Activated T-cell treated with anti-CD3 and anti-CD28 coated beads, Interleukin-2, amount 50 U/mL, for 24 hours (primary cell): Measurements from ENCODE around the gene OR5H14.
"Not testable (repeated sequence)": the region's sequence is repeated elsewhere in the genome, so short reads cannot be mapped to it uniquely, and the experiment has no call there.

Experiments
- DNase-seq: peaks from one replicate; pipeline ENCODE4 v3.0.0-alpha.2; 2020
- H3K27ac Mint-ChIP-seq: 2 replicates; pipeline ENCODE4 v1.8.0; 2020; ENCODE audit warnings: mild to moderate bottlenecking, mixed read lengths
- H3K27me3 Mint-ChIP-seq: 2 replicates; pipeline ENCODE4 v1.8.0; 2020; ENCODE audit warnings: mixed read lengths
- H3K36me3 Mint-ChIP-seq: 2 replicates; pipeline ENCODE4 v1.8.0; 2020; ENCODE audit warnings: low read depth, mixed read lengths
- H3K4me1 Mint-ChIP-seq: 2 replicates; pipeline ENCODE4 v1.8.0; 2020; ENCODE audit warnings: low read depth, mixed read lengths
- H3K4me3 Mint-ChIP-seq: 2 replicates; pipeline ENCODE4 v1.8.0; 2020; ENCODE audit warnings: mild to moderate bottlenecking, moderate library complexity, mixed read lengths
- H3K9me3 Mint-ChIP-seq: 2 replicates; pipeline ENCODE4 v1.8.0; 2020; ENCODE audit warnings: mixed read lengths

Gene OR5H14

DNA sequence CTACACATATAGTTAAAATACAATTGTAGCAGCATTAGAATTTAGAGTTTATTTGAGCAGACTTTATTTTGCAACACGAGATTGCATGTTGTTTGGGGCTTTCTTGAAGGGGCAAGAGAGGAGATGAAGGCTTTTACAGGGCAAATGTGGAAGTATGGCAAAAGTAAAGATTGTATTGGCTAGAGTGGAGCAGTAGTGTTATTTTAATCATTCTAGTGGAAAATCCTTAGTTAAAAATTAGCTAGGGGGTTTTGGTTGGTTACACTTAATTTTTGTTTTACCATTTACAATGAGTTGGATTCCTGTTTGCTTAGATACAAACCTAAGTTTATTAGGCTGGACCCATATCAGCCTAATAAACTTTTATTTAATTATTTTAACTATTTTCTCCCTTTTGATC is 23.8 kb downstream of the OR5H14 start:
- no peak for DNase-seq
- Mint-ChIP-seq H3K4me3 (no peak overlapping the region), H3K36me3 (no peaks in the 10 kb centered on the region), H3K9me3 (no peaks in the 10 kb centered on the region), H3K27ac (no peak overlapping the region), H3K4me1 (no peaks in the 10 kb centered on the region), H3K27me3 (peaks cover 2% of the 10 kb centered on the region)

- Mint-ChIP-seq H3K27me3 (peaks cover 6% of the 10 kb centered on the region), H3K4me3 (no peak overlapping the region), H3K4me1 (no peaks in the 10 kb centered on the region), H3K9me3 (peaks cover 8% of the 10 kb centered on the region), H3K36me3 (no peaks in the 10 kb centered on the region), H3K27ac (no peak overlapping the region)
- no peak for DNase-seq
These were observed 25.3 kb downstream of the OR5H14 start for GRCh38 chr3:98172621-98173020.

DNA sequence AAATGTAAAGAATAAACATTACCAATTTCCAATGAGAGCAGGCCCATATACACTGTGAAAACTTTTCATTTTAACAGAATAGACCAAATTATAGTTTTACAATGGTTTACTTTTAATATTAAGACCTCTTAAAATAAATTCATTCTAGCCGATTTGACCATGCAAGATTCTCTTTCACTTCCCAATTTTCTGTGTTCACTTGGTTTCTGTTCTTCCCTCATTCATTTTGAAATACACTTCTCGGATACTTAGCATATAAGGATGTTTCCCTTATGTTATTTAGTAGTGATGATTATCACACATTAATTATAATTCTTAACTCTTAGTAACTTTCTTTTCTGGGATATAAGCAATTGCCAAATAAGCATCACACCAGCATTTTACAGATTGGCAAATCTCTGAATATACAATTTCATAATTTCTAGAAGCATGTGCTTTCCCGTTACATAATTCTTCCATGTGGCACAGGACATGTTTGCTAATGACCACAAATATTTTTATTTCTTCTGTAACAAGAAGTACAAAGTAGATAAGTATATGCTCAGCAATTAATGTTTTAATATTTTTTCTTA is 33.1 kb downstream of the OR5H14 start:
- H3K27ac Mint-ChIP-seq, result no peak overlapping the region
- DNase-seq, result no peak
- no peak overlapping the region for H3K4me3 Mint-ChIP-seq
- no peaks in the 10 kb centered on the region for H3K36me3 Mint-ChIP-seq
- H3K27me3 Mint-ChIP-seq, result peaks cover 6% of the 10 kb centered on the region
- H3K9me3 Mint-ChIP-seq, result peaks cover 8% of the 10 kb centered on the region
- H3K4me1 Mint-ChIP-seq, result no peaks in the 10 kb centered on the region

GRCh38 chr3:98182196-98182595 is 34.9 kb downstream of the OR5H14 start:
- Mint-ChIP-seq H3K4me3 (no peak overlapping the region), H3K4me1 (no peaks in the 10 kb centered on the region), H3K27ac (no peak overlapping the region), H3K36me3 (no peaks in the 10 kb centered on the region), H3K9me3 (peaks cover 1% of the 10 kb centered on the region), H3K27me3 (no peaks in the 10 kb centered on the region)
- no peak for DNase-seq

DNA sequence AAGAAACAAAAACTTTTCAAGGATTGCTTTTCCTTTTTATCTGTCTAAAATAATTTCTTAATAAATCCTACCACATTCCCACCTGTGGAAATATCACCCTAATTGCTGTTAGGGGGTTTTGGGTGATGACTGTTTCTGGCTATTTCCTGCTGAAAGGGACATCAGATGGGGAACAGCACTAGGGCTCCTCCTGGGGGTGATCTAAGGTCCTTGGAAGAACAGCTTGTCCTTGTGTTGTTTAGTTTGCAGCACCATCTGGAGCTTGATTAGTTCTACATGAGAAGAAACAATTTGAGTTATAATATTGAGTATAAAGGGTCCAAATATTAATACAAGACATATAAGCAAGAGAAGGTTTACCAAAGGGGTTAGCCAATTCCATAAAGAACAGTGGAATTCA is 37.9 kb downstream of the OR5H14 start:
- Mint-ChIP-seq H3K27me3 (no peaks in the 10 kb centered on the region), H3K36me3 (no peaks in the 10 kb centered on the region), H3K4me1 (peaks cover 4% of the 10 kb centered on the region), H3K4me3 (no peak overlapping the region), H3K9me3 (no peaks in the 10 kb centered on the region), H3K27ac (no peak overlapping the region)
- no peak for DNase-seq

GRCh38 chr3:98188545-98188944 is 41.3 kb downstream of the OR5H14 start:
- H3K27me3 Mint-ChIP-seq, result no peaks in the 10 kb centered on the region
- no peak overlapping the region for H3K27ac Mint-ChIP-seq
- no peak overlapping the region for H3K4me3 Mint-ChIP-seq
- no peak for DNase-seq
- H3K9me3 Mint-ChIP-seq, result no peaks in the 10 kb centered on the region
- no peaks in the 10 kb centered on the region for H3K36me3 Mint-ChIP-seq
- peaks cover 4% of the 10 kb centered on the region for H3K4me1 Mint-ChIP-seq

- H3K4me1 Mint-ChIP-seq, H3K27ac Mint-ChIP-seq: not testable (repeated sequence)
These were observed 43.6 kb downstream of the OR5H14 start for GRCh38 chr3:98190911-98191310.

GRCh38 chr3:98196293-98196692 is 49.0 kb downstream of the OR5H14 start:
- H3K27ac Mint-ChIP-seq, H3K36me3 Mint-ChIP-seq, H3K9me3 Mint-ChIP-seq, DNase-seq, H3K4me3 Mint-ChIP-seq, H3K27me3 Mint-ChIP-seq, H3K4me1 Mint-ChIP-seq: not testable (repeated sequence)

More at GRCh38 chr3:98190911-98191310, 43.6 kb downstream of the OR5H14 start:
- not testable (repeated sequence) for H3K27me3 Mint-ChIP-seq, H3K36me3 Mint-ChIP-seq, H3K4me3 Mint-ChIP-seq, H3K9me3 Mint-ChIP-seq, DNase-seq

DNA sequence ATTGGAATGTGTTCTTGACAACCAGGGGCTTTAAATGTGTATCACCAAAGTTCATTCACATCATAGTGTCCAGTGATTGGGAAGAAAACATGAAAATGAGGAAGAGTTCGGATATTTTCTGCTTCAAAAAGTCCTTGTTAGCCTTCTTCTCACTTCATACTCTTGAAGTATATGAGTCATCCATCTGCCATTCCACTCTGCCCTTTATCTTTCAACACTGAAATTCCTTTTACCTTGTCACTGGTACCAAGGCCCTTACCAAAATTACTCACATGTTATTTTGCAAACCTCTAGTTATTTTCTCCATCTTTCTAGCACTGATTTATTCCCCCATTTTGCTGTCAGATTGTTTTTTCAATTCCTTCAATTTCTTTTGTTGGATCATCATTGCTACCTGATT is 51.7 kb downstream of the OR5H14 start:
- no peak overlapping the region for H3K4me3 Mint-ChIP-seq
- H3K27me3 Mint-ChIP-seq, result peaks cover 2% of the 10 kb centered on the region
- H3K27ac Mint-ChIP-seq, result no peak overlapping the region
- H3K9me3 Mint-ChIP-seq, result no peaks in the 10 kb centered on the region
- no peak for DNase-seq
- no peaks in the 10 kb centered on the region for H3K36me3 Mint-ChIP-seq
- H3K4me1 Mint-ChIP-seq, result no peaks in the 10 kb centered on the region
